ENCODE data around the gene SLC6A1. TPM values are rescaled to one million over a fixed set of nuclear protein-coding genes. Genes with fewer than 3 reads are reported as not detected.

SLC6A1 gene
- total RNA-seq: under 0.01 TPM in 2 replicates

DNA sequence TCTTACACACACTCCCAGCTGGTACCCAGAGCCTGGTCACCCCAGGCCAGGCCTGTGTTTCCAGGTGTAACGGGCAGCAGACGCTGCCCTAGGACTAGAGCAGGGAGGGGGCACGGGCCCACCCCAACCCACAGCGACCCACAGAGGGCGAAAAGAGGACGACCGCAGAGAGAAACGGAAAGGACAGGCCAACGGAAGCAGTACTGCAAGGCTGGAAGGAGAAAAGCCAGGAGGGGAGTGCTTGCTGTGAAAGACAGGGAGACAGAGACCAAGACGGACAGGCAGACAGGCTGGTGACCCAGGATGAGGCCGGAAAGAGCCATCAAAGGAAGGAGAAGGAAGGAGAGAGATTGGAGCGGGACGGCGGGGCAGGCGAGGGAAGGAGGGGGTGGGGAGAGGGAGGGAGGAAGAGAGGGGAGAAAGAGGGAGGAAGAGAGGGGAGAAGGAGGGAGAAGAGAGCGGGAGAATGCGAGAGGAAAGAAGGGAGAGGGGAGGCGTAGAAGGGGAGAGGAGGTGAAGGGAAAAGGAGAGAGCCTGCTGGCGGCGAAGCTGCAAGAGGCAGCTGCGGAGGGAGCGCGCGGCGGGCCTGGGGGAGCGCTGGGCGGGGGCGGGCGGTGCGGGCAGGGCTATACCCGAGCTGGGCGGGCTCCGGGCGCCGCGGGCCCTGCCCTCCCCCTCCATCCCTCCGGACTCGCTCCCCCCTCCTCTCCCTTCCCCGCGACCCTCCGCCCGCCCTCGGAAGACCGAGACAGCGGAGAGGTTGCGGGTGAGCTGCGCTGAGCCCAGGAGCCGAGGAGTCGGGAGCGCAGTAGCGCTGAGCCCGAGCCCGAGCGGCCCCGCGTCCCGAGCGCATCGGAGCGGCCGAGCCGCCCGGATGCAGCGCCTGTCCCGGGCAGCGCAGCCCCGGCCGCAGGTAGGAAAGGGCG, at the start of gene SLC6A1:
SLC6A1 (plus strand) TSS at position 732 of the 926 bp plus-strand sequence. CDS start 24,464 bp downstream, outside the sequence.

Other genes starting within 250 kb of the SLC6A1 start
- gene SLC6A11, start 176.5 kb upstream of the SLC6A1 start, total RNA-seq: not detected in 2 replicates
- 17.2 and 35.6 TPM in 2 replicates for gene HRH1, start 161.7 kb downstream of the SLC6A1 start, total RNA-seq